T follicular helper cell (primary cell): ENCODE measurements around the gene CMSS1.

Source experiments
- DNase-seq: peaks from one replicate; pipeline ENCODE4 v3.0.0-alpha.2; 2020; ENCODE audit warnings: low read depth

The CMSS1 gene

GRCh38 chr3:99960123-99960878 lies 142.6 kb downstream of the CMSS1 start:
- no peak for DNase-seq

GRCh38 chr3:99960941-99961340 lies 143.3 kb downstream of the CMSS1 start:
- DNase-seq: no peak

GRCh38 chr3:99961756-99962515 lies 144.3 kb downstream of the CMSS1 start:
- no peak for DNase-seq

GRCh38 chr3:99962703-99963102 lies 145.0 kb downstream of the CMSS1 start:
- DNase-seq: no peak

GRCh38 chr3:99965077-99965476 lies 147.4 kb downstream of the CMSS1 start:
- DNase-seq: no peak

GRCh38 chr3:99965681-99966408 lies 148.2 kb downstream of the CMSS1 start:
- no peak for DNase-seq

GRCh38 chr3:99966662-99967416 lies 149.2 kb downstream of the CMSS1 start:
- DNase-seq: no peak

- no peak for DNase-seq
Measured at GRCh38 chr3:99967796-99968195, 150.1 kb downstream of the CMSS1 start.

GRCh38 chr3:99969136-99969535 lies 151.5 kb downstream of the CMSS1 start:
- DNase-seq: no peak

GRCh38 chr3:99970198-99970597 lies 152.5 kb downstream of the CMSS1 start:
- DNase-seq: no peak

GRCh38 chr3:99971761-99972160 lies 154.1 kb downstream of the CMSS1 start:
- no peak for DNase-seq

- no peak for DNase-seq
Measured at GRCh38 chr3:99972380-99973104, 154.9 kb downstream of the CMSS1 start.

- DNase-seq: no peak
Measured at GRCh38 chr3:99974989-99975388, 157.3 kb downstream of the CMSS1 start.

- no peak for DNase-seq
Measured at GRCh38 chr3:99976584-99976983, 158.9 kb downstream of the CMSS1 start.

GRCh38 chr3:99978221-99978620 lies 160.6 kb downstream of the CMSS1 start:
- no peak for DNase-seq

- DNase-seq: no peak
Measured at GRCh38 chr3:99980606-99981005, 162.9 kb downstream of the CMSS1 start.

GRCh38 chr3:99981138-99981537 lies 163.5 kb downstream of the CMSS1 start:
- no peak for DNase-seq

- DNase-seq: no peak
Measured at GRCh38 chr3:99982650-99983049, 165.0 kb downstream of the CMSS1 start.

- DNase-seq: no peak
Measured at GRCh38 chr3:99984139-99984538, 166.5 kb downstream of the CMSS1 start.

GRCh38 chr3:99984668-99985067 lies 167.0 kb downstream of the CMSS1 start:
- DNase-seq: no peak

GRCh38 chr3:99990179-99990578 lies 172.5 kb downstream of the CMSS1 start:
- DNase-seq: no peak
